GM12878 (cell line): ENCODE results near the gene NLRC3. TPM values are rescaled to one million over a fixed set of nuclear protein-coding genes. Genes with fewer than 3 reads are reported as not detected.

Experiments
- ATAC-seq: fragments of 200-7000 bp; cut with Tn5 transposase; 3 replicates; pipeline ENCODE4 v1.9.1; 2020; ENCODE audit warnings: mild to moderate bottlenecking, moderate library complexity
- BruUV-seq: library from RNA; stranded (reverse); fragments of 400-500 nt; replicated peaks from 2 replicates; lab custom pipeline; 2021; lab: Mats Ljungman, UMichigan
- CTCF ChIA-PET: fragments of 300-600 bp; sonication (Branson Sonifier 250); formaldehyde crosslinking; extraction: SDS; loops from one replicate; lab custom pipeline; 2021; ENCODE audit warnings: inconsistent platforms; lab: Yijun Ruan, JAX
- POLR2A ChIA-PET: fragments of 350-600 bp; formaldehyde crosslinking; extraction: SDS; loops from one replicate; lab custom pipeline; 2021; ENCODE audit warnings: inconsistent platforms; lab: Charles Lee
- RAD21 ChIA-PET: fragments of 300-600 bp; sonication (Branson Sonifier 250); formaldehyde crosslinking; loops from one replicate; lab custom pipeline; 2023; ENCODE audit warnings: antibody characterized with exemption; ENCODE audit not compliant: unreplicated experiment; lab: Charles Lee
- SMC1A ChIA-PET: fragments of 300-600 bp; sonication (Branson Sonifier 250); formaldehyde crosslinking; loops from one replicate; lab custom pipeline; 2023; ENCODE audit not compliant: unreplicated experiment, uncharacterized antibody; lab: Charles Lee
- DNase-seq: peaks from one replicate; pipeline ENCODE4 v3.0.0-alpha.2; 2011; ENCODE audit warnings: low read depth, low spot score
- FAIRE-seq: peaks from 3 replicates; lab custom pipeline; 2011; peaks lifted over from hg19 to GRCh38; lab: Jason Lieb, UNC
- H2AFZ ChIP-seq: 2 replicates; pipeline ENCODE4 v1.6.0; 2011; ENCODE audit warnings: low read depth, low read length, control low read depth; ENCODE audit not compliant: control insufficient read depth
- H3K27ac ChIP-seq: 2 replicates; pipeline ENCODE4 v1.5.1; 2011; ENCODE audit warnings: control low read depth; ENCODE audit not compliant: control insufficient read depth, insufficient read depth
- H3K27me3 ChIP-seq, 2 experiments: replicated peaks in 1 of 2; 2 replicates each; pipeline versions ENCODE4 v1.6.0 to v1.6.1; 2011; ENCODE audit warnings: low read length in 1 of 2; ENCODE audit not compliant: control insufficient read depth in 2 of 2, insufficient read depth in 2 of 2
- H3K36me3 ChIP-seq, 2 experiments: 2 replicates each; pipeline ENCODE4 v1.5.1; 2011; ENCODE audit warnings: low read length in 1 of 2; ENCODE audit not compliant: control insufficient read depth in 2 of 2, insufficient read depth in 2 of 2
- H3K4me1 ChIP-seq: 2 replicates; pipeline ENCODE4 v1.6.1; 2011; ENCODE audit warnings: mild to moderate bottlenecking, low read length, moderate library complexity, mixed read lengths; ENCODE audit not compliant: control insufficient read depth, insufficient read depth
- H3K4me2 ChIP-seq: 2 replicates; pipeline ENCODE4 v1.6.0; 2011; ENCODE audit warnings: control low read depth; ENCODE audit not compliant: control insufficient read depth, insufficient read depth
- H3K4me3 ChIP-seq: fragments of 200-600 bp; sonication (generic); 2 replicates; pipeline ENCODE4 v1.5.1; 2016
- H3K79me2 ChIP-seq: 2 replicates; pipeline ENCODE4 v1.6.0; 2011; ENCODE audit warnings: low read length; ENCODE audit not compliant: control insufficient read depth, insufficient read depth
- H3K9ac ChIP-seq: 2 replicates; pipeline ENCODE4 v1.8.0; 2011; ENCODE audit warnings: low read length, control low read depth, mixed read lengths; ENCODE audit not compliant: control insufficient read depth, insufficient read depth
- H3K9me3 ChIP-seq: replicated peaks from 3 replicates; pipeline ENCODE4 v1.5.1; 2011; ENCODE audit warnings: mild to moderate bottlenecking, low read length; ENCODE audit not compliant: control insufficient read depth, insufficient read depth
- H4K20me1 ChIP-seq: 2 replicates; pipeline ENCODE4 v1.6.0; 2011; ENCODE audit not compliant: control insufficient read depth, insufficient read depth
- BMI1 ChIP-seq: fragments of 450-650 bp; IDR thresholded peaks from 2 replicates; pipeline ENCODE4 v1.6.1; 2016; ENCODE audit warnings: mild to moderate bottlenecking, moderate library complexity, borderline replicate concordance
- ESRRA ChIP-seq: IDR thresholded peaks from 2 replicates; pipeline ENCODE4 v1.6.1; 2012; ENCODE audit warnings: mild to moderate bottlenecking, low read length, improper control_type of control experiment
- ETV6 ChIP-seq, 2 experiments: fragments of 450-650 bp in 1 of 2; IDR thresholded peaks in 1 of 2; conservative IDR thresholded peaks in 1 of 2; 2 replicates each; pipeline ENCODE4 v1.6.1; 2014; ENCODE audit warnings: antibody characterized with exemption in 1 of 2, borderline replicate concordance in 1 of 2, low read depth in 1 of 2, mild to moderate bottlenecking in 1 of 2, moderate library complexity in 1 of 2
- HDGF ChIP-seq: fragments of 450-650 bp; IDR thresholded peaks from 2 replicates; pipeline ENCODE4 v1.6.1; 2016; ENCODE audit warnings: antibody characterized with exemption
- IKZF1 ChIP-seq: fragments of 450-650 bp; conservative IDR thresholded peaks from 2 replicates; pipeline ENCODE4 v1.6.1; 2017; ENCODE audit warnings: antibody characterized with exemption, mild to moderate bottlenecking
- NBN ChIP-seq: fragments of 450-650 bp; IDR thresholded peaks from 2 replicates; pipeline ENCODE4 v1.6.1; 2016
- PAX5 ChIP-seq: IDR thresholded peaks from 2 replicates; pipeline ENCODE4 v1.6.1; 2011; ENCODE audit warnings: low read depth, low read length, borderline replicate concordance
- SMARCA5 ChIP-seq: fragments of 450-650 bp; IDR thresholded peaks from 2 replicates; pipeline ENCODE4 v1.6.1; 2017; ENCODE audit warnings: mild to moderate bottlenecking
- ZBED1 ChIP-seq: IDR thresholded peaks from 2 replicates; pipeline ENCODE4 v1.6.1; 2016; ENCODE audit warnings: borderline replicate concordance
- WGBS: methylation state at CpG from one replicate; pipeline ENCODE4 v1.1.6; 2016; ENCODE audit warnings: low lambda C conversion rate; ENCODE audit not compliant: insufficient replicate concordance, insufficient coverage; ENCODE audit errors: missing lambda C conversion rate; 5-methylcytosine and 5-hydroxymethylcytosine counted together
- in situ Hi-C: fragments of 300-500 bp; cut with MboI; formaldehyde crosslinking; loops from 9 replicates; pipeline ENCODE4 v1.14.3; 2018; ENCODE audit warnings: mixed read lengths
- intact Hi-C: fragments of 100-400 bp; cut with micrococcal nuclease; formaldehyde crosslinking; loops from one replicate; pipeline ENCODE4 v1.14.2; 2022; ENCODE audit not compliant: unreplicated experiment
- polyA plus RNA-seq, 11 experiments: library from polyadenylated mRNA; depleted of rRNA in 4 of 11; unstranded in 6 of 11; stranded (reverse) in 5 of 11; fragments of >200 nt; fragmentation: Nextera tagmentation in 4 of 11; fragmentation: Illumina TruSeq in 1 of 11; extraction: Ambion mirVana in 4 of 11; extraction: Trizol in 1 of 11; gene quantifications; 1 replicate in 1 of 11; 2 replicates in 10 of 11; pipeline versions ENCODE4 v1.2.1 to v1.2.3, GENCODE V29; 2011 to 2016; ENCODE audit warnings: inconsistent platforms in 2 of 11, missing spikeins in 2 of 11, low read depth in 1 of 11
- total RNA-seq, 4 experiments: library from RNA; depleted of rRNA in 3 of 4; stranded (reverse); fragments of >200 nt in 3 of 4; fragmentation: Illumina TruSeq in 1 of 4; extraction: Trizol in 1 of 4; gene quantifications; 2 replicates each; pipeline versions ENCODE4 v1.2.1 to v1.2.3, GENCODE V29; 2013 to 2021
- TF ChIP-seq, protein P1 (sequence below): fragments of 450-650 bp; IDR thresholded peaks from 2 replicates; pipeline ENCODE4 v1.6.1; 2018; ENCODE audit warnings: borderline replicate concordance, mild to moderate bottlenecking; ENCODE audit not compliant: partially characterized antibody
- TF ChIP-seq, protein P2 (sequence below): fragments of 450-650 bp; IDR thresholded peaks from 2 replicates; pipeline ENCODE4 v1.6.1; 2017; ENCODE audit warnings: mild to moderate bottlenecking, moderate library complexity
- TF ChIP-seq, protein P3 (sequence below): fragments of 450-650 bp; IDR thresholded peaks from 2 replicates; pipeline ENCODE4 v1.6.1; 2017; ENCODE audit warnings: mild to moderate bottlenecking
- TF ChIP-seq, protein P4 (sequence below): fragments of 450-650 bp; formaldehyde crosslinking; IDR thresholded peaks from 2 replicates; pipeline ENCODE4 v1.5.0; 2022; ENCODE audit warnings: mild to moderate bottlenecking, missing genetic modification characterization

NLRC3 gene
- total and polyA plus RNA-seq, 10 of the 15 experiments (the other 5 are each of a cell fraction or from before 2014, with no cell fraction given) = 2.2 to 17.8 (median 7.6) TPM

DNA sequence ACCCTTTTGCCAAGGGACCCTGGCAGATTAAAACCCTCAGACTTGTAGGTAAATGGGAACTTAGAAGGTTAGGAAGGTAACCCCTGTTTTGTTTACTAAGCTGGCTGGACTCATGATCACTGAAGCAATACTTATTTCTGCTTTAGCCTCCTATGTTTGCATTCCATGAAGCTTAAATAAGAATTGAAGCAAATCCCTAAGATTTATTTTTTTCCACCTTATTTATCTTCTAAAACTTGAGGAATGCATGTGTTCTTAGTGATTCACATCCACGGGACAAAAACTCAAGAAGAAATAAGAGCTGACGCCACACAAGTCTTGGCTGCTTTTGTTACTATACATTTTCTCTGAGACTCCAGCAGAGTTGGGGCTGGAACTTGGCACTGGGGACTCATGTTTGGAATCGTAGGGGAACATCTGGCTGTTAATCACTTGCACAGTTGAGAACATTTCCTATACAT, 40.9 kb downstream of the NLRC3 start:
- ChIA-PET RAD21 (no interaction called here), POLR2A (interaction anchor here (1.0 kb wide), 1 partner anchor 10 kb away, joined by 3 read pairs; no protein-coding TSS in a partner anchor), CTCF (interaction anchor here (1.0 kb wide), 1 partner anchor 9 kb away, joined by 5 read pairs; no protein-coding TSS in a partner anchor), SMC1A (no interaction called here)
- no peak overlapping the region for H2AFZ ChIP-seq
- no peaks in the 10 kb centered on the region for H3K79me2 ChIP-seq
- no peak for ATAC-seq
- DNase-seq = no peak
- no peaks in the 10 kb centered on the region for H3K9me3 ChIP-seq
- WGBS = 77% methylated on average over 3 of the region's 3 CpGs
- no peak overlapping the region for H3K9ac ChIP-seq
- peaks cover 0 to 4% of the 10 kb centered on the region in 2 experiments; a peak in 1 of 4 replicates for H3K36me3 ChIP-seq
- H3K27ac ChIP-seq = no peak overlapping the region
- in situ Hi-C loops (no loop called here), intact Hi-C loops (no loop called here)
- H4K20me1 ChIP-seq = no peaks in the 10 kb centered on the region
- no peak for FAIRE-seq
- BruUV-seq = no TSS peak
- no peak overlapping the region for H3K4me2 ChIP-seq
- no peaks in the 10 kb centered on the region for H3K27me3 ChIP-seq
- H3K4me3 ChIP-seq = no peak overlapping the region
- no peaks in the 10 kb centered on the region for H3K4me1 ChIP-seq
- TF ChIP-seq BMI1 (no peak), SMARCA5 (no peak), NBN (no peak), IKZF1 (no peak), ESRRA (no peak), PAX5 (no peak), ETV6 (conservative IDR thresholded peaks at IDR 0.05 in 1 of 2, IDR thresholded peaks at IDR 0.05 in 1 of 2; ENCODE audit: borderline replicate concordance in 1 of 2, low read depth in 1 of 2) (no peak), HDGF (no peak), ZBED1 (no peak)
- TF ChIP-seq, protein P1, sequence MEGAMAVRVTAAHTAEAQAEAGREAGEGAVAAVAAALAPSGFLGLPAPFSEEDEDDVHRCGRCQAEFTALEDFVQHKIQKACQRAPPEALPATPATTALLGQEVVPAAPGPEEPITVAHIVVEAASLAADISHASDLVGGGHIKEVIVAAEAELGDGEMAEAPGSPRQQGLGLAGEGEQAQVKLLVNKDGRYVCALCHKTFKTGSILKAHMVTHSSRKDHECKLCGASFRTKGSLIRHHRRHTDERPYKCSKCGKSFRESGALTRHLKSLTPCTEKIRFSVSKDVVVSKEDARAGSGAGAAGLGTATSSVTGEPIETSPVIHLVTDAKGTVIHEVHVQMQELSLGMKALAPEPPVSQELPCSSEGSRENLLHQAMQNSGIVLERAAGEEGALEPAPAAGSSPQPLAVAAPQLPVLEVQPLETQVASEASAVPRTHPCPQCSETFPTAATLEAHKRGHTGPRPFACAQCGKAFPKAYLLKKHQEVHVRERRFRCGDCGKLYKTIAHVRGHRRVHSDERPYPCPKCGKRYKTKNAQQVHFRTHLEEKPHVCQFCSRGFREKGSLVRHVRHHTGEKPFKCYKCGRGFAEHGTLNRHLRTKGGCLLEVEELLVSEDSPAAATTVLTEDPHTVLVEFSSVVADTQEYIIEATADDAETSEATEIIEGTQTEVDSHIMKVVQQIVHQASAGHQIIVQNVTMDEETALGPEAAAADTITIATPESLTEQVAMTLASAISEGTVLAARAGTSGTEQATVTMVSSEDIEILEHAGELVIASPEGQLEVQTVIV = no peak
- TF ChIP-seq, protein P2, sequence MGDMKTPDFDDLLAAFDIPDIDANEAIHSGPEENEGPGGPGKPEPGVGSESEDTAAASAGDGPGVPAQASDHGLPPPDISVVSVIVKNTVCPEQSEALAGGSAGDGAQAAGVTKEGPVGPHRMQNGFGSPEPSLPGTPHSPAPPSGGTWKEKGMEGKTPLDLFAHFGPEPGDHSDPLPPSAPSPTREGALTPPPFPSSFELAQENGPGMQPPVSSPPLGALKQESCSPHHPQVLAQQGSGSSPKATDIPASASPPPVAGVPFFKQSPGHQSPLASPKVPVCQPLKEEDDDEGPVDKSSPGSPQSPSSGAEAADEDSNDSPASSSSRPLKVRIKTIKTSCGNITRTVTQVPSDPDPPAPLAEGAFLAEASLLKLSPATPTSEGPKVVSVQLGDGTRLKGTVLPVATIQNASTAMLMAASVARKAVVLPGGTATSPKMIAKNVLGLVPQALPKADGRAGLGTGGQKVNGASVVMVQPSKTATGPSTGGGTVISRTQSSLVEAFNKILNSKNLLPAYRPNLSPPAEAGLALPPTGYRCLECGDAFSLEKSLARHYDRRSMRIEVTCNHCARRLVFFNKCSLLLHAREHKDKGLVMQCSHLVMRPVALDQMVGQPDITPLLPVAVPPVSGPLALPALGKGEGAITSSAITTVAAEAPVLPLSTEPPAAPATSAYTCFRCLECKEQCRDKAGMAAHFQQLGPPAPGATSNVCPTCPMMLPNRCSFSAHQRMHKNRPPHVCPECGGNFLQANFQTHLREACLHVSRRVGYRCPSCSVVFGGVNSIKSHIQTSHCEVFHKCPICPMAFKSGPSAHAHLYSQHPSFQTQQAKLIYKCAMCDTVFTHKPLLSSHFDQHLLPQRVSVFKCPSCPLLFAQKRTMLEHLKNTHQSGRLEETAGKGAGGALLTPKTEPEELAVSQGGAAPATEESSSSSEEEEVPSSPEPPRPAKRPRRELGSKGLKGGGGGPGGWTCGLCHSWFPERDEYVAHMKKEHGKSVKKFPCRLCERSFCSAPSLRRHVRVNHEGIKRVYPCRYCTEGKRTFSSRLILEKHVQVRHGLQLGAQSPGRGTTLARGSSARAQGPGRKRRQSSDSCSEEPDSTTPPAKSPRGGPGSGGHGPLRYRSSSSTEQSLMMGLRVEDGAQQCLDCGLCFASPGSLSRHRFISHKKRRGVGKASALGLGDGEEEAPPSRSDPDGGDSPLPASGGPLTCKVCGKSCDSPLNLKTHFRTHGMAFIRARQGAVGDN = no peak
- TF ChIP-seq, protein P3, sequence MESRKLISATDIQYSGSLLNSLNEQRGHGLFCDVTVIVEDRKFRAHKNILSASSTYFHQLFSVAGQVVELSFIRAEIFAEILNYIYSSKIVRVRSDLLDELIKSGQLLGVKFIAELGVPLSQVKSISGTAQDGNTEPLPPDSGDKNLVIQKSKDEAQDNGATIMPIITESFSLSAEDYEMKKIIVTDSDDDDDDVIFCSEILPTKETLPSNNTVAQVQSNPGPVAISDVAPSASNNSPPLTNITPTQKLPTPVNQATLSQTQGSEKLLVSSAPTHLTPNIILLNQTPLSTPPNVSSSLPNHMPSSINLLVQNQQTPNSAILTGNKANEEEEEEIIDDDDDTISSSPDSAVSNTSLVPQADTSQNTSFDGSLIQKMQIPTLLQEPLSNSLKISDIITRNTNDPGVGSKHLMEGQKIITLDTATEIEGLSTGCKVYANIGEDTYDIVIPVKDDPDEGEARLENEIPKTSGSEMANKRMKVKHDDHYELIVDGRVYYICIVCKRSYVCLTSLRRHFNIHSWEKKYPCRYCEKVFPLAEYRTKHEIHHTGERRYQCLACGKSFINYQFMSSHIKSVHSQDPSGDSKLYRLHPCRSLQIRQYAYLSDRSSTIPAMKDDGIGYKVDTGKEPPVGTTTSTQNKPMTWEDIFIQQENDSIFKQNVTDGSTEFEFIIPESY = no peak
- TF ChIP-seq, protein P4, sequence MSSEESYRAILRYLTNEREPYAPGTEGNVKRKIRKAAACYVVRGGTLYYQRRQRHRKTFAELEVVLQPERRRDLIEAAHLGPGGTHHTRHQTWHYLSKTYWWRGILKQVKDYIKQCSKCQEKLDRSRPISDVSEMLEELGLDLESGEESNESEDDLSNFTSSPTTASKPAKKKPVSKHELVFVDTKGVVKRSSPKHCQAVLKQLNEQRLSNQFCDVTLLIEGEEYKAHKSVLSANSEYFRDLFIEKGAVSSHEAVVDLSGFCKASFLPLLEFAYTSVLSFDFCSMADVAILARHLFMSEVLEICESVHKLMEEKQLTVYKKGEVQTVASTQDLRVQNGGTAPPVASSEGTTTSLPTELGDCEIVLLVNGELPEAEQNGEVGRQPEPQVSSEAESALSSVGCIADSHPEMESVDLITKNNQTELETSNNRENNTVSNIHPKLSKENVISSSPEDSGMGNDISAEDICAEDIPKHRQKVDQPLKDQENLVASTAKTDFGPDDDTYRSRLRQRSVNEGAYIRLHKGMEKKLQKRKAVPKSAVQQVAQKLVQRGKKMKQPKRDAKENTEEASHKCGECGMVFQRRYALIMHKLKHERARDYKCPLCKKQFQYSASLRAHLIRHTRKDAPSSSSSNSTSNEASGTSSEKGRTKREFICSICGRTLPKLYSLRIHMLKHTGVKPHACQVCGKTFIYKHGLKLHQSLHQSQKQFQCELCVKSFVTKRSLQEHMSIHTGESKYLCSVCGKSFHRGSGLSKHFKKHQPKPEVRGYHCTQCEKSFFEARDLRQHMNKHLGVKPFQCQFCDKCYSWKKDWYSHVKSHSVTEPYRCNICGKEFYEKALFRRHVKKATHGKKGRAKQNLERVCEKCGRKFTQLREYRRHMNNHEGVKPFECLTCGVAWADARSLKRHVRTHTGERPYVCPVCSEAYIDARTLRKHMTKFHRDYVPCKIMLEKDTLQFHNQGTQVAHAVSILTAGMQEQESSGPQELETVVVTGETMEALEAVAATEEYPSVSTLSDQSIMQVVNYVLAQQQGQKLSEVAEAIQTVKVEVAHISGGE (CRISPR knock-in tag) = no peak
